T follicular helper cell (primary cell): ENCODE data around the gene MLYCD.

Experiments
- DNase-seq: peaks from one replicate; pipeline ENCODE4 v3.0.0-alpha.2; 2020; ENCODE audit warnings: low read depth

Gene MLYCD

GRCh38 chr16:83925957-83926725 lies 27.2 kb downstream of the MLYCD start:
- DNase-seq, result no peak

- peak; percentile 24 for DNase-seq
Measured at GRCh38 chr16:83926726-83927397, 27.9 kb downstream of the MLYCD start.

- DNase-seq, result no peak
Measured at GRCh38 chr16:83928341-83929055, 29.6 kb downstream of the MLYCD start.

- no peak for DNase-seq
Measured at GRCh38 chr16:83929811-83930555, 31.1 kb downstream of the MLYCD start.

- no peak for DNase-seq
Measured at GRCh38 chr16:83930730-83931500, 32.0 kb downstream of the MLYCD start.

- no peak for DNase-seq
Measured at GRCh38 chr16:83931556-83931955, 32.6 kb downstream of the MLYCD start.

- no peak for DNase-seq
Measured at GRCh38 chr16:83932304-83932703, 33.4 kb downstream of the MLYCD start.

GRCh38 chr16:83932955-83933673 lies 34.2 kb downstream of the MLYCD start:
- DNase-seq, result no peak

GRCh38 chr16:83933885-83934683 lies 35.2 kb downstream of the MLYCD start:
- no peak for DNase-seq

GRCh38 chr16:83934684-83934977 lies 35.7 kb downstream of the MLYCD start:
- no peak for DNase-seq

GRCh38 chr16:83935005-83935857 lies 36.3 kb downstream of the MLYCD start:
- no peak for DNase-seq

- no peak for DNase-seq
Measured at GRCh38 chr16:83935858-83936255, 36.9 kb downstream of the MLYCD start.

GRCh38 chr16:83936581-83937165 lies 37.8 kb downstream of the MLYCD start:
- DNase-seq, result no peak

- DNase-seq, result no peak
Measured at GRCh38 chr16:83937267-83937666, 38.4 kb downstream of the MLYCD start.

GRCh38 chr16:83937922-83938885 lies 39.3 kb downstream of the MLYCD start:
- DNase-seq, result no peak

- DNase-seq, result no peak
Measured at GRCh38 chr16:83939266-83939855, 40.4 kb downstream of the MLYCD start.

GRCh38 chr16:83940119-83940518 lies 41.2 kb downstream of the MLYCD start:
- no peak for DNase-seq
